Kidney tubule cell (primary cell): Measurements from ENCODE around the gene ECT2.
"Not testable (repeated sequence)": the region's sequence is repeated elsewhere in the genome, so short reads cannot be mapped to it uniquely, and the experiment has no call there.

ENCODE experiments used
- DNase-seq: peaks from one replicate; pipeline ENCODE4 v3.0.0-alpha.2; 2018; ENCODE audit warnings: low spot score

The ECT2 gene

GRCh38 chr3:172859041-172859440, 108.5 kb downstream of the ECT2 start:
- DNase-seq: peak; percentile 52

GRCh38 chr3:172866726-172867350, 116.3 kb downstream of the ECT2 start:
- not testable (repeated sequence) for DNase-seq

GRCh38 chr3:172868582-172869200, 118.2 kb downstream of the ECT2 start:
- DNase-seq: no peak

GRCh38 chr3:172869368-172869771, 118.8 kb downstream of the ECT2 start:
- no peak for DNase-seq

- DNase-seq: no peak
These were observed 119.4 kb downstream of the ECT2 start for GRCh38 chr3:172869784-172870518.
